Keratinocyte (primary cell): ENCODE measurements around the gene SYNE2. TPM values are rescaled to one million over a fixed set of nuclear protein-coding genes. Genes with fewer than 3 reads are reported as not detected.

Experiments used
- DNase-seq: peaks from one replicate; pipeline ENCODE4 v3.0.0-alpha.2; 2011; ENCODE audit warnings: low read depth, missing footprints, low spot score
- FAIRE-seq: peaks from 2 replicates; lab custom pipeline; 2011; peaks lifted over from hg19 to GRCh38; lab: Jason Lieb, UNC
- H2AFZ ChIP-seq: 2 replicates; pipeline ENCODE4 v1.6.0; 2012; ENCODE audit warnings: low read length, control low read depth, inconsistent platforms; ENCODE audit not compliant: control insufficient read depth
- H3K27ac ChIP-seq: 2 replicates; pipeline ENCODE4 v1.5.1; 2011; ENCODE audit warnings: low read length; ENCODE audit not compliant: control insufficient read depth, insufficient read depth
- H3K27me3 ChIP-seq: 3 replicates; pipeline ENCODE4 v1.6.0; 2011; ENCODE audit warnings: low read length; ENCODE audit not compliant: control insufficient read depth, insufficient read depth; ENCODE audit errors: extremely low read depth
- H3K36me3 ChIP-seq, 2 experiments: 2 replicates in 1 of 2; 3 replicates in 1 of 2; pipeline ENCODE4 v1.5.1; 2011; ENCODE audit warnings: low read length in 2 of 2, mild to moderate bottlenecking in 1 of 2; ENCODE audit not compliant: control insufficient read depth in 2 of 2, insufficient read depth in 2 of 2; ENCODE audit errors: extremely low read depth in 1 of 2
- H3K4me1 ChIP-seq: 3 replicates; pipeline ENCODE4 v1.5.1; 2011; ENCODE audit warnings: low read length; ENCODE audit not compliant: control insufficient read depth, insufficient read depth; ENCODE audit errors: extremely low read depth
- H3K4me2 ChIP-seq: 3 replicates; pipeline ENCODE4 v1.6.0; 2011; ENCODE audit warnings: low read depth, low read length; ENCODE audit not compliant: control insufficient read depth, insufficient read depth; ENCODE audit errors: extremely low read depth
- H3K4me3 ChIP-seq, 3 experiments: fragments of 200-600 bp in 1 of 3; sonication (generic) in 1 of 3; 2 replicates in 2 of 3; 3 replicates in 1 of 3; pipeline ENCODE4 v1.5.1; 2011 to 2016; ENCODE audit warnings: low read length in 3 of 3, mild to moderate bottlenecking in 3 of 3, control low read depth in 2 of 3, inconsistent platforms in 1 of 3, low read depth in 1 of 3, mixed read lengths in 1 of 3, mixed run types in 1 of 3, moderate library complexity in 1 of 3; ENCODE audit not compliant: control insufficient read depth in 2 of 3, insufficient read depth in 2 of 3; ENCODE audit errors: extremely low read depth in 1 of 3
- H3K79me2 ChIP-seq: 2 replicates; pipeline ENCODE4 v1.6.0; 2012; ENCODE audit warnings: low read length; ENCODE audit not compliant: control insufficient read depth, insufficient read depth
- H3K9ac ChIP-seq: 3 replicates; pipeline ENCODE4 v1.6.0; 2011; ENCODE audit warnings: low read length; ENCODE audit not compliant: control insufficient read depth, insufficient read depth; ENCODE audit errors: extremely low read depth
- H3K9me1 ChIP-seq: 3 replicates; pipeline ENCODE4 v1.6.0; 2011; ENCODE audit warnings: low read length; ENCODE audit not compliant: control insufficient read depth, insufficient read depth; ENCODE audit errors: extremely low read depth
- H3K9me3 ChIP-seq: 2 replicates; pipeline ENCODE4 v1.5.1; 2012; ENCODE audit warnings: low read depth, low read length; ENCODE audit not compliant: control insufficient read depth
- H4K20me1 ChIP-seq: 3 replicates; pipeline ENCODE4 v1.6.0; 2011; ENCODE audit warnings: low read length; ENCODE audit not compliant: control insufficient read depth, insufficient read depth; ENCODE audit errors: extremely low read depth
- EZH2 ChIP-seq: IDR thresholded peaks from one replicate; pipeline ENCODE4 v1.6.1; 2012; ENCODE audit warnings: inconsistent platforms, mild to moderate bottlenecking, low read length, moderate library complexity
- dilution Hi-C: fragments of 300-500 bp; cut with MboI; formaldehyde crosslinking; loops from one replicate; pipeline ENCODE4 v1.7.0; 2020; ENCODE audit warnings: low sequenced_read_pairs; ENCODE audit not compliant: extremely low pct_ligation_motif_present
- polyA plus RNA-seq, 5 experiments: library from polyadenylated mRNA; depleted of rRNA in 3 of 5; stranded (reverse) in 3 of 5; stranded (forward) in 1 of 5; unstranded in 1 of 5; fragments of >200 nt; gene quantifications; 1 replicate in 1 of 5; 2 replicates in 3 of 5; 3 replicates in 1 of 5; pipeline versions ENCODE4 v1.2.1 to v1.2.3, GENCODE V29; 2011 to 2012; ENCODE audit warnings: missing spikeins in 2 of 5, low read depth in 1 of 5, low replicate concordance in 1 of 5
- TF ChIP-seq, protein P1 (sequence below), 3 experiments: IDR thresholded peaks in 1 of 3; conservative IDR thresholded peaks in 1 of 3; optimal IDR thresholded peaks in 1 of 3; 2 replicates in 2 of 3; 3 replicates in 1 of 3; pipeline versions ENCODE3 to v1.5.1; 2011; ENCODE audit warnings: low read length in 3 of 3, mild to moderate bottlenecking in 3 of 3, moderate library complexity in 2 of 3, control low read depth in 1 of 3, inconsistent platforms in 1 of 3; ENCODE audit not compliant: insufficient read depth in 2 of 3; ENCODE audit errors: extremely low read depth in 1 of 3

Gene SYNE2
- polyA plus RNA-seq, 1 donor (not counting 4 experiments of a cell fraction or from before 2014, with no cell fraction given): 9.9 TPM

DNA sequence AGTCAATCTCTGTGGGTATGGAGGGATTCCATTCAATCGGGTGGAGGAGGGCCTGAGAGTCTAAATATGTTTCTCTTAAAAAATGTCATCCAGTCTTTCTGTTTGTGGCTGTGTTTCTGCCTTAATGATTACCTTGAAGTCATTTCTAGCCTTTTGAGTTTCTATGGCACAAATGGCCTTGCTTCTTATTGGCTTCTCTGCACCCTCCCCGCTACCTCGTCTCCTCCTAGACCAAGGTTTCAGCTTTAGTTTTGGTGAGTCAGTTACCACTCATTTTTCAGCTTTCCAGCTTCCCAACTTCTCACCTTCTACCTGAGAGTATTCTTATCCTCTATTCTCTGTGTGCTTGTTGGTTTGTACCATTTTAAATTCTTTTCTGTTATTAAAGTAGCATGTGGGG, 159.2 kb downstream of the SYNE2 start:
- no peak overlapping the region for H2AFZ ChIP-seq
- H4K20me1 ChIP-seq: no peaks in the 10 kb centered on the region
- no peaks in the 10 kb centered on the region for H3K27me3 ChIP-seq
- TF ChIP-seq, protein P1, sequence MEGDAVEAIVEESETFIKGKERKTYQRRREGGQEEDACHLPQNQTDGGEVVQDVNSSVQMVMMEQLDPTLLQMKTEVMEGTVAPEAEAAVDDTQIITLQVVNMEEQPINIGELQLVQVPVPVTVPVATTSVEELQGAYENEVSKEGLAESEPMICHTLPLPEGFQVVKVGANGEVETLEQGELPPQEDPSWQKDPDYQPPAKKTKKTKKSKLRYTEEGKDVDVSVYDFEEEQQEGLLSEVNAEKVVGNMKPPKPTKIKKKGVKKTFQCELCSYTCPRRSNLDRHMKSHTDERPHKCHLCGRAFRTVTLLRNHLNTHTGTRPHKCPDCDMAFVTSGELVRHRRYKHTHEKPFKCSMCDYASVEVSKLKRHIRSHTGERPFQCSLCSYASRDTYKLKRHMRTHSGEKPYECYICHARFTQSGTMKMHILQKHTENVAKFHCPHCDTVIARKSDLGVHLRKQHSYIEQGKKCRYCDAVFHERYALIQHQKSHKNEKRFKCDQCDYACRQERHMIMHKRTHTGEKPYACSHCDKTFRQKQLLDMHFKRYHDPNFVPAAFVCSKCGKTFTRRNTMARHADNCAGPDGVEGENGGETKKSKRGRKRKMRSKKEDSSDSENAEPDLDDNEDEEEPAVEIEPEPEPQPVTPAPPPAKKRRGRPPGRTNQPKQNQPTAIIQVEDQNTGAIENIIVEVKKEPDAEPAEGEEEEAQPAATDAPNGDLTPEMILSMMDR (optimal IDR thresholded peaks at IDR 0.05 in 1 of 3, IDR thresholded peaks at IDR 0.05 in 1 of 3, conservative IDR thresholded peaks at IDR 0.05 in 1 of 3; ENCODE audit: extremely low read depth in 1 of 3, insufficient read depth in 2 of 3, low read length in 3 of 3): no peak
- no peak for TF ChIP-seq EZH2
- H3K4me3 ChIP-seq: no peak overlapping the region
- H3K9ac ChIP-seq: no peak overlapping the region
- no peaks in the 10 kb centered on the region for H3K79me2 ChIP-seq
- H3K27ac ChIP-seq: no peak overlapping the region
- H3K9me1 ChIP-seq: no peaks in the 10 kb centered on the region
- dilution Hi-C loops: no loop called here
- no peak overlapping the region for H3K4me2 ChIP-seq
- no peaks in the 10 kb centered on the region for H3K9me3 ChIP-seq
- no peak for FAIRE-seq
- DNase-seq: no peak
- no peaks in the 10 kb centered on the region for H3K4me1 ChIP-seq
- H3K36me3 ChIP-seq: peaks cover 0 to 2% of the 10 kb centered on the region in 2 experiments

DNA sequence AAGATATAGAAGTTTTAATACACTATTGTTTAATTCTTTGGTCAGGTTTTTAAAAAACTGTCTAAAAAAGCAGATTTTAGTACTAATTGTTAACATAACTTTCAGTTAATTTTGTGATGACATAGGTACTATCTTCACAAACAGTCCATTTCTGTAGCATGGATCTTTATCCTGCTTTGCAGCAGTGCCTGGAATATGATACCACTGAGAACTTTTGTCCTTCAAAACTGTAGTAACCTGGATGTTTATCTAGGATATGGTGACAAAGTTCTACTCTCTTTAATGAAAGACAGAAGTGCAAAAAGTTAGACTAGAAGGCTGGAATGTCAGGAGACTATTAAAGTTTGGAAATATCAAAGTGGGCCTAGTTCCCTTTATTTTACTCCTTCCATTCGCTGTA, 159.9 kb downstream of the SYNE2 start:
- dilution Hi-C loops: no loop called here

More for the DNA sequence above, 159.9 kb downstream of the SYNE2 start:
- TF ChIP-seq, protein P1 (optimal IDR thresholded peaks at IDR 0.05 in 1 of 3, IDR thresholded peaks at IDR 0.05 in 1 of 3, conservative IDR thresholded peaks at IDR 0.05 in 1 of 3; ENCODE audit: extremely low read depth in 1 of 3, insufficient read depth in 2 of 3, low read length in 3 of 3): no peak
- no peak for TF ChIP-seq EZH2
- no peak overlapping the region for H3K4me2 ChIP-seq
- H4K20me1 ChIP-seq: no peaks in the 10 kb centered on the region
- no peaks in the 10 kb centered on the region for H3K79me2 ChIP-seq
- no peak for FAIRE-seq
- no peaks in the 10 kb centered on the region for H3K27me3 ChIP-seq
- no peak for DNase-seq
- no peak overlapping the region for H3K4me3 ChIP-seq
- H3K27ac ChIP-seq: no peak overlapping the region
- H3K9me3 ChIP-seq: no peaks in the 10 kb centered on the region
- H3K9me1 ChIP-seq: no peaks in the 10 kb centered on the region
- peaks cover 0 to 2% of the 10 kb centered on the region in 2 experiments for H3K36me3 ChIP-seq
- no peak overlapping the region for H3K9ac ChIP-seq
- no peaks in the 10 kb centered on the region for H3K4me1 ChIP-seq
- H2AFZ ChIP-seq: no peak overlapping the region
